Keratinocyte (primary cell): ENCODE results near the gene CABP4.

Experiments
- CTCF ChIP-seq, 3 experiments: IDR thresholded peaks in 1 of 3; conservative IDR thresholded peaks in 1 of 3; optimal IDR thresholded peaks in 1 of 3; 2 replicates in 2 of 3; 3 replicates in 1 of 3; pipeline versions ENCODE3 to v1.5.1; 2011; ENCODE audit warnings: low read length in 3 of 3, mild to moderate bottlenecking in 3 of 3, moderate library complexity in 2 of 3, control low read depth in 1 of 3, inconsistent platforms in 1 of 3; ENCODE audit not compliant: insufficient read depth in 2 of 3; ENCODE audit errors: extremely low read depth in 1 of 3
- EZH2 ChIP-seq: IDR thresholded peaks from one replicate; pipeline ENCODE4 v1.6.1; 2012; ENCODE audit warnings: inconsistent platforms, mild to moderate bottlenecking, low read length, moderate library complexity

GRCh38 chr11:67406420-67406968 lies 48.7 kb upstream of the CABP4 start:
- TF ChIP-seq CTCF (optimal IDR thresholded peaks at IDR 0.05 in 1 of 3, IDR thresholded peaks at IDR 0.05 in 1 of 3, conservative IDR thresholded peaks at IDR 0.05 in 1 of 3; ENCODE audit: extremely low read depth in 1 of 3, insufficient read depth in 2 of 3, low read length in 3 of 3) = no peak
- TF ChIP-seq EZH2 = no peak
